Stimulated activated CD8-positive, alpha-beta memory T cell treated with anti-CD3 and anti-CD28 coated beads, Interleukin-15, amount 100 ng/mL, for 48 hours (primary cell): ENCODE data around the gene MB21D2.

ENCODE experiments used
- DNase-seq, 2 donors: peaks; one replicate each; pipeline ENCODE4 v3.0.0-alpha.2; 2020; ENCODE audit warnings: low read depth in 2 of 2

MB21D2 gene

DNA sequence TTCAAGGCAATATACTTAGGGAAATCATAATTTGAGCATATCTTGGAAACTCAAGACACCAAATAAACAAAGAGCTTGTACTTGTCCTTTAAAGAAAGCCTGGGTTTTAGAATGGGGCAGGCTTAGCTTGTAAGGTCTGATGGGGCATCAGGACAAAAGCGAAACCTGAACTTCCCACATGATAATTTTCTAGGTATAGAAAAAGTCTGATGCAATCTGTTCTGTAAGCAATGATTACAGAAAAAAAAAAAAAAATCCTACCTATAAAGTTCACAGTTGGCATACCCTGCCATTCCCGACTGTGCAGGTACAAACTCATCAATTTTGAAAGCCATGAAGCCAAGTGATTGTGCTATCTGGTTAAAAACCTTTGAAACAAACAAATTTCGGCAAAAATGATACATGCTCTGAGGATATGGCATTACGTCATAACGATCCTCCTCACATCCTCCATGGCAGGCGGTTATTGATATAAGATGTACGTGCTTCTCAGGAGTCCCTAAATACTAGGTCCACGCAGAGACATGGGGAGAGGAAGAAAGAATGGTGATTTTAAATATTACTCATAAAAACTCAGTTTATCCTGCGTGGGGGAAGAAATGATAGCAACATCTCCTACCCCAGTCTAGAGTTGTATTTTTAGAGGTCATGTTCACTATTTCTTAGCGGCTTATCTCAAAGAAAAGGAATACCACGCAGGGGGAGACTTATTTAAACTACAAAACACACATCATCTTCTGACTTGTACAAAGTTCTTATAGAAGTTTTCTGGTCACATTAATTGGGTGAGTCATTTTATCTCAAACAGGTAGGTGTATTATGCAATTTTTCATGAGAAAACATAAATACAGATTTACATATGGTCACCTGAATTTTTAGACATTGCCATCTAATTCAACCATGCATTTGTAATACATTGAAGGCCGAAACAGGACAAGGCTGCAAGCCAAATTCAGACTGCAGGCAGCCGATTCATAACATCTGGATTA, 27.0 kb downstream of the MB21D2 start:
- no peak for DNase-seq

DNA sequence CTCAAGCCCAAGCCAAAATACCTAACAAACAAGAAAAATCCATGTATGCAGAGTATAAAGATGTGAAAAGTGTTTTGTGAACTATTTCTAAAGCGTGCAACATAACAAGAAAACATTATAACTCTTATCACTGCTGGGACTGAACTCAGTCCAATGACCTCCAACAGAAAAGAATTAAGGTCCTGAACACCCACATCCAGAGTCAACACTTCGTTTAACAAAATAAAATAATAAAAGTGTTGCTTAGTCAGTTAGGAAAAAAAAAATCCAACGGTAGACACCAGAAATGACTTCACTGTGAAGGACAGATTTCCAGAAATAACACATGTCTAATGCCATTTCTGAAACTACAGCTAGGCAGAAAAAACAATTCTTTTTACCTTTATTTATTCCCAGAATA, 28.0 kb downstream of the MB21D2 start:
- no peak for DNase-seq

DNA sequence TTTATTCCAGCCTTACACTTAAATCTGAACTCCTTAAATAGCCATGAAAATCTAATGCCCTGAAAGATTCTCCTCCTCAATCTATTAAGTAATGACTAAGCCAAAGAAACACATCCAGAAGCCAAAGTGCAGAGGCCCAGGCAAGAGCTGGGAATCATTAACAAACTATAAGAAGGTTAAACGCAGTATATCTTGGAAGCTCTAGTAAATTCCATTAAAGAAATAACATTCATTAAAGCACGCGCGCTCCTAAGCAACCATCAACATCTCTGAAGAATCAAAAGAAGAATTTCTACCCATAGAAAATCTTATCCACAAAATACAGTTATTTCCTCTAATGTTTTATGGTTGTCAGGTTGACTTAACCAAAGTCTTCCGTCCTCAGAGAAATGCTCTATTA, 29.5 kb downstream of the MB21D2 start:
- DNase-seq, result no peak

DNA sequence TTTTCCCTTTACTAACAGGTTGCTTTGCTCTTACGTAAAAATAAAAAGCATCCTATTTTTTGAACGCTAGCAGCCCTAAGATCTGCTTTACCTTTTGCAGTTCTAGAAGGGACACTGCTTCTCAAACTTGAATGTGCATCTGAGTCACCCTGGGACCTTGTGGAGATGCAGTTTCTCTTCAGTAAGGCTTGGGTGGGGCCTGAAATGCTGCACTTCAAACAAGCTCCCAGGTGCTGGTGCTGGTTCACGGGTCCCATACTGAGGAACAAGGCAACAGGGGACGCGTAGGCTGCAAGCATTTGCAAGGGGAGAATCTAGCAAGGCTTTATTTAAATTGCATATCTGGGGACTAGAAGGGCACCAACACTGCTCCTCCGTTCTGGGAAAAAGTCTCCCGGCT, 30.0 kb downstream of the MB21D2 start:
- DNase-seq, result no peak

DNA sequence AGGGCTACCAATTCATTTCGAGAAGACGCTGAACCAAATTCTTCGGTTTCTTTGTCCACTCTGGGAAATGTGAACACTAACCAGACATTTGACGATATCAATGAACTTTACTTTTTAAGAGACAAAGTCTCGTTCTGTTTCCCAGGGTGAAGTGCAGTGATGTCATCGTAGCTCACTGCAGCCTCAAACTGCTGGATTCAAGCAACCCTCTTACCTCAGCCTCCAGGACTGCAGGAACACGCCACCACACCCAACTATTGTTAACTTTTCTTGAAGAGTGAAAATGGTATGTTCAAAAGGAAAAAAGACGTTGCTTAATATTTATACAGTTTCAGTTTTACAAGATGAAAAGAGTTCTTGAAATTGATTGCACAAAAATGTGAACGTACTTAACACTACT, 30.6 kb downstream of the MB21D2 start:
- no peak for DNase-seq

DNA sequence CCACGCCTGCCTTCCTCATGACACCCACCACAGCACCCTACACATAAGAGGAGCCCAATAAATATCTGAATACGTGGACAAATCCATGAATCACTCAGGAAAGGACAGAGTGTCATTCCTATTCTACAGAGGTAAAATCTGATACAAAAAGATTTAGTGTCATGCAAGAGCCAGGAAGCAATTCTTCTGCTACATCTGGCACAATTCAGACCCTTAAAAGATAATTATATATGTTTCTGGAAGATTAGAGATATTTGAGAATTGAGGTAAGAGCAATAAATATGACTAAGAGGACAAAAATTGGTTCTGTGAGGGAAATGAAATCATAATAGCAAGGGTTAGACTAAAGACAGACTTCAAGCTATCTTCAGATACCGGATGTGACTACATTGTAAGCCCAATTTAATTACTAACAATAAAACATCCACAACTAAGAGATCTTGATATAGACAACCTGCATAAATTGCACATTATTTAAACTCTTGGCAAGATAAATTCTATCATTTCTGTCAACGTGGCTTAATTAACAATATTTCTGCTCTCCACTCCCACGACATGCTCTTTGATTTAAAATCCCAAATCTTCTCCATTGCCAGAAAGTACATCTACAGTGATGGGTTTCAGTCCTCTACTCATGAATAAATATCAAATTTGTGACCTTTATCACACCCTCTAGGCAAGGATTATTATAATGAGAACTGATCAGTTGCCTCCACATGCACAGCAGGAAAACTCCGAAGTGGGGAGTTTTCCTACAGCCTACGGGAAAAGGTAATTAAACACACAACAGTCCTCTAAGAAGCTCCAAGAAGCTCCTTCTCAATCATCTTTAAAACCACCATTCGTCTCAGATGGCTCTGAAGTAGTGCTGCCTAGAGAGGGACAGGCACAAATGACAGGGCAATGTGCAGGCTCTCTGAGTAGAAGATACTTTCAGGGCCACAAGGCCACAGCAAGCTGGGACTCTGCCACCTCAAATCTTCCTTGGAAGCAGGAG, 32.6 kb downstream of the MB21D2 start:
- DNase-seq, result no peak

DNA sequence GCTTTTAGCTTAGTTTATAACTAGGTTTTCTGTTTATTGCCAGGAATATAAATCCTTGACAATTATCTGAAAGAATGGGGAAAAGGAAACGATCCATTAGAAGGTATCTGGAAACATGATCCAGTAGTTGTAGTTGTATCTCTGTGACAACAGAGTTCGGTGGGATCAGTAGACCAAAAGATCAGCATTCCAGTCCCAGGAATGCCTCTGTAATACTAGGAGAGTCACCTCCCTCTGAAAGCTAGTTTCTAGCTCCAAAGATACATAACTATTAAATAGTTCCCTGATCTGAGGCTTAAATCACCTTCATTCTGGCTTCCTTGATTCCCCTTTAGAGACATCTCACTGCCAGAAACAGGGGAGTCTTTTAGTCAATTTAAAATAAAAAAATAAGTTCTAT, 34.1 kb downstream of the MB21D2 start:
- DNase-seq, result no peak

DNA sequence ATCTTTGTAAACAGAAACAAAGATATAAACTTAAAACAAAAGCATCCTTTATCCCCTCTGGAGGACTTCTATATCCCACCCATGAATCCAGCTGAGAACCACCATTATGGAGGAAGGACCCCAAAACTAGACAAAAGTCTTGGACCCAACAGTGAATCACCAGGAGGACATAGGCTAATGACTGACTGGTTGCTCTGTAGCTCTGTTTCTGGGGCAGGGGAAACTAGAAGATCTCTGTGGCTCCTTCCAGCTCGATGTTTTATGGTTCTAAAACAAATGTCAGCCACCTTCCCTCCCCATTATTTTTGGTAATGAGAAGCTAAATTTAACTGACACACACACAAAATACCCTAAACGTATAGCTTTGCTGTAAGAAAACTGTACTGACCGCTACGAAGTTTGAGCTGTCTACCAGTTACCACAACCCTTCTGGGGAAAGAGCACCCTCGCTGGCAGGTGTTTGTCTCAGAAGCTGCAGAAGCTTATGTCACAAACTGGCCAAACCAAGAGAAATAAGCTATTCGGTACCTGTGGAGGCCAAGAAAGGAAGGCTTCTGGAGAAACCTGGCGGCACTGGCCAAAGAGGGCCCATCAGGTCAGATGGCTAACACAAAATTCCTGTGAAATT, 36.4 kb downstream of the MB21D2 start:
- no peak for DNase-seq

DNA sequence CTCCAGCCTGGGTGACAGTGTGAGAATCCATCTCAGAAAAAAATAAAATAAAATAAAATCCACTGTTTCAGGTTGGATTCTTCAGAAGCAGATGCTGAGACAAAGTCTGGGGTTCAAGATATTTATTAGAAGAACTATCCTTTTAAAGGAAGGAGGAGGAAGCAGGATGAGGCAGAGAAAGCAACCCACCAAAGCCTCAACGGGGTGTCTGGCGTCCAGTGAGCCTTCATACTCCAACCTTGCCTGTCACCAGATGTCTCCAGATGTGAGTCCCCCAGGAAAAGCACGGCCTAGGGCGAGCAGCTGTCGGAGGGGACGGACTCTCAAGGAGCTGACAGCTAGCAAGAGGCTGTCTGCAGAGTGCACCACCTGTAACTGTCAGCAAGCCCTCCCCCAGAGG, 37.3 kb downstream of the MB21D2 start:
- DNase-seq, result no peak

DNA sequence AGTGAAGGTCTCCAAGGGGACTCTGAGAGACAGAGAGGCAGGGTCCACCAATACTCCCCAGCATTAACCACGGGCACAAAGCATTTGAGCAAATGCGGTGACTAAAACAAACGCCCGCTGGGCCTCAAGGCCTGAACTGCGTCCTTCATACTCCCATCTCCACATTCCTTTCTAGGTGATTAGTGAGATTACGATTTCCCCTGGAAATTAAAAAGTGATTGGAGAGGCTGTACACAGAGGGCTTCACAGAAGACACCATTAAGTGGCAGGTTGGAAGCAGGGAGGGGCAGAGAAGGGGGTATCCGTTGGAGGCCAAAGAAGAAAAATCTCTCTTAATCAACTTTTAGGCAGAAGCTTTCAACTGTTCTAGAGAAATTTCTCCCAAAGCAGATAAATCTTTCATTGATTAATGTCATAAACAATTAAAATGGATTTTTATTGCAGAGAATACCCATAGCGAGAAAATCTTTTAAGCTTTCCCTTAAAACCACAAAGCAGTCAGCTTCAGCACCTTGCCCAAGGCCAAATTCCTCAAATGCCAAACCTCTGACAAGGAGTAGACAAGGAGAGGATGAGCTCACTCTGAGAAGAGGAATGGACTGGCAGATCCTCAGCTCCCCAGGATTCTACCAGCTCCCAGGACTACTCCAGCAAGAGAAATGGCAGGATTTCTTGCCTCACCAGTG, 38.2 kb downstream of the MB21D2 start:
- DNase-seq, result no peak

DNA sequence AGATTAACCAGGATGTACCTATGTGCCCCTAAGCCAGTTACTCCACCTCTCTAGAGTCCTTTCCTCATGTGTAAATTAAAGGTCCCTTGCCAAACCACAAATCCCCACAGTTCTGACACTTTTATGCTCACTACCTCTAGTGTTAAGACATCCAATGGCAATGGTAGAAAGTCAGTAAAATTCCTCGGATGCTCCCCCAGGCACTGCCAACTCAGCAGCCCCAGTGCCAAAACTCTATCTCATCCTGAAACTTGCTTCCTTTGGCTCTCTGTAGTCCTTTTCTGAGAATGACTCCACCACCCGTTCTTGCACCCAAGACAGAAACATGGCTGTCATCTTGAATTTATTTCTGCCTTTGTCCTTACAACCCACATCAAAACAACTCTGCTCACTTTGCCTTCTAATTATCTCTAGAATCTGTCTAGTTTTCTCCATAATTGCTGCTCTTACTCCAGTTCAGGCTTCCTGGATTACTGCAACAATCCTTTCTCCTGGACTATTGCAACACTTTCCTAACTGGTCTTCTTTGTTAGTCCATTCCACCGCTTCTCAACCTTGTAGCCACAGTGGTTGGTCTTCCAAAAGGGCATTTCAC, 41.6 kb downstream of the MB21D2 start:
- no peak for DNase-seq

DNA sequence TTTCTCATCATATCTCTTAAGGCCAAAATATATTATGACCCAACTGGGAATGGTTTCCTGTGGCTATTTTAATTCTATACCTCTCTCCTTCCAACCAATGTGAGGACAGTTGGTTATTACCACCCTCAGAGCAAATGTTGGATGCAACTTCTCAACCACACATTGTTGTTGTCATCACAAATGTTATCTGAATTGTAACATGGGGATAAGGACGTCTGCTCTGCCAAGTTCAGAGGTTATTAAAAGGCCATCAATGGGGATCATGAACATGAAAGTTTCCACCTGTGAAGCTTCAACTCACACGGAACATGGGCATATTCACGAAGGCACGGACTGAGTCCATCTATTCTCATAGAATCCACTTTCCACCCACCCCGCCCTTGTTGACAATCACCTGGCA, 46.8 kb downstream of the MB21D2 start:
- no peak for DNase-seq

DNA sequence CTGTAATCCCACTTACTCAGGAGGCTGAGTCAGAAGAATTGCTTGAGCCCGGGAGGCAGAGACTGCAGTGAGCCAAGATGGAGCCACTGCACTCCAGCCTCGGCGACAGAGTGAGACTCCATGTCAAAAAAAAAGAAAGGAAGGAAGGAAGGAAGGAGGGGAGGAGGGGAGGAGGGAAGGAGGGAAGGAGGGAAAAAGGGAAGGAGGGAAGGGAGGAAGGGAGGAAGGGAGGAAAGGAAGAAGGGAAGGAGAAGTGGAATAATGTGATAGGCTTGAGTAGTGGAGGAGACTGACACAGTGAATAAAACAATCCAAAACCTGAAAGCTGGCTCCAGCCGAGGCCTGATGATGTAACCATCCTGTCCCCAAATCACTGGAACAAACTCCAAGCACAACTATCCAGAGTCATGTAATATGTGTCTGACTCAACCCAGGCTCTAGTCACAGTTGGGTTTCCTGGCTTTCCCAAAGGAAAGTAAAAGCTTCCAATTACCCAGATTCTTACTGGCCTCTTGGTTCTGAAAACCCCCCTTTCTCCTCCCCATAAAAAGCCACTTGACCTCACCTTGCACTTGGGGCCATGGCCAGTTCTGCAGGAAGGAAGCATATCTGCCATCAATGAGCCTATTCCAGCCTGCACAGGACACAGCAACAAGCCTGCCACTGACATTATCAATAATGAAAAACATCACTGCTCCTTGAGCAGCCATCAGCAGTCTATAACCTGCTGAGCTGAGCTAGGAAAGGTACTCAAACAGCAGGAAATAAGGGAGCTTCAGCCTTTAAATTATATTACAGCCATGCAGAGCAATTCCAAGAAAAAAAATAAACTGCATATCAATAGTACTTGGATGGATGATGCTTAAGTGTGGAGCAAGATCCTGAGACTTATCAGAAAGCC, 48.3 kb downstream of the MB21D2 start:
- no peak for DNase-seq

DNA sequence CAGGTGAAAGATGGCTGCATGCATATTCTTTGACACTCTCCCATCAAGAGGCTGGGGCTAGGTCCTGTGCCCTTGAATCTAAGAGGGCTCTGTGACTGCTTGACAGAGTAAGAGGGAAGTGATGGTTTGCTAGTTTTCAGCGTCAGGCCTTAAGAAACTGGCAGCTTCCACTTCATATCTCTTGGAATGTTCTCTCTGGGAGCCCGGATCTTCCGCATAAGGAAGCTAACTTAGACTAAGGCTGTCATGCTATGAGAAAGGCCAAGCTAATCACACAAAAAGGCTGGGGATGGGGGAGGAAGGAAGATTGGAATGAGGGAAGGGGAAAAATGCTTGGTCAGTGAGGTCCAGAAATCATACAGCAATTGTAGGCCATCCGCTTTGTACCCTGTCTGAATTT, 50.0 kb downstream of the MB21D2 start:
- DNase-seq, result no peak

DNA sequence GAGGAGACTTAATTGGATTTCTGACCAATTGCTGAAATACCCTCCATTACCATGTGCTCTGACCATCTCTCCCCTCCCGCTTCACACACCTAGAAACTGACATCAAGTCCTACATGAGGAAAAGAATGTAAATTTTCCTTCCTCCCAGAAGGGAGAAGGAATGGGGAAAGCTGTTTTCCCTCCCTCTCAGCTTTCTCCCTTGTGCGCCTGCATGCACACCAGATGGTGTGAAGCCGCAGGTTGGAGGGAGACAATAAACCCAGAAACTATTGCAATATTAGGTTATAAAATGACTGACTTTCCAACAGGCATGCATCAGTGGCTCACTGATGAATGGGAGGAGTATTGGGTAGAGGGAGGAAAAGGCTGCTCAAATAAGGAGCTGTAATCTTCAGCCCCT, 50.9 kb downstream of the MB21D2 start:
- no peak for DNase-seq

DNA sequence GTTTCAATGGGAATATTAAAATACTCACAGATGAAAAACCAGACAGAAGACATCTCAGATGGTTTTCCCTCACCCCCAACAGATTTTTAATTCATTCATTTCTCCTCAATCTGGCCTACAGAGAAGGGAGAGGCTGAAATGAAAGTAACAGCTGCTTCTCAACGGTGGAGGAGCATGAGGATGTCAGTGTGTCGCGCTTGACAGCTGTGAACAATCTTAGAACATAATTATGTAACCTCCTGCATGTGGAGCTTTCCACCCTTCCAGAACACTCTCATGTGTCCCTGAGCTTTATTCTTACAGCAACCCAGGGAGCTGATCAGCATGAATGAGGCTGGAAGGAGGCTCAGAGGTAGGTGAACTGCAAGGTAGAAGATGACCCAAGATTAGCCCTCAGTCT, 52.7 kb downstream of the MB21D2 start:
- DNase-seq, result no peak

DNA sequence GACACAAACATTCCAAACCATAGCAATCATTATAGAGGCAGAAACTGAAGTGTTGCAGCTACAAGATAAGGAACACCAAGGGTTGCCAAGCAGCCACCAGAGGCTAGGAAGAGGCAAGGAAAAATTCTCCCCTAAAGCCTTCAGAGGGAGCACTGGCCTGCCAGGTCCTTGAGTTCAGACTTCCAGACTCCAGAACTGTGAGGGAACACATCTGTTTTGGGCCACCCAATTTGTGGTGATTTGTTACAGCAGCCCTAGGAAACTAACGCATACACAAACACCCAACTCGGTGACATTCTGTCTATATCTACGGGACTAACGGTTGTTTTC, 54.6 kb downstream of the MB21D2 start:
- DNase-seq, result no peak

DNA sequence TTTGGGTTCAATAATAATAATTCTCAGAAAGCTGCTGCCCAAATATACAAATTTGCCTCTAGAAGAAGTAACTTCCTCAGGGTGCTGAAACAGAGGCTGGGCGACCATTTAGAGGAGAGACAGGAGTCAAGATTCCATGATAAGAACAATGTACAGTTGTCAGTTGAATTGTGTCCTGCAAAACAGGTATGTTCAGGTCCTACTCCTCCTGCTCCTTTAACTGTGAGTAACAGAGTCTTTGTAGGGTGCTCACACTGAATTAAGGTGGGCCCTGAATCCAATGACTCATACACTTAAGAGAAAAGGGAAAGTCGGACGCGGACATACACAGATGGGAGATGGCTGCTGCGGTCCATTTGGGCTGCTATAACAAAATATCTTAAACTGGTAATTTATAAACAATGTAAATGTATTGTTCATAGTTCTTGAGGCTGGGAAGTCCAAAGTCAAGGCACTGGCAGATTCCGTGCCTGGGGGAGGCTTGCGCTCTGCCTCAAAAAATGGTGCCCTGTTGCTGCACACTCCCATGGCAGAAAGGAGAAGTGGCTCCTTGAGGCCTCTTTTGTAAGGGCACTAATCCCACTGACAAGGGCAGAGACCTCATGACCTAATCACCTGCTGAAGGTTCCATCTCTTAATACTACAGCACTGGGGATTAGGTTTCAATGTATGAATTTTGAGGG, 55.1 kb downstream of the MB21D2 start:
- no peak for DNase-seq

DNA sequence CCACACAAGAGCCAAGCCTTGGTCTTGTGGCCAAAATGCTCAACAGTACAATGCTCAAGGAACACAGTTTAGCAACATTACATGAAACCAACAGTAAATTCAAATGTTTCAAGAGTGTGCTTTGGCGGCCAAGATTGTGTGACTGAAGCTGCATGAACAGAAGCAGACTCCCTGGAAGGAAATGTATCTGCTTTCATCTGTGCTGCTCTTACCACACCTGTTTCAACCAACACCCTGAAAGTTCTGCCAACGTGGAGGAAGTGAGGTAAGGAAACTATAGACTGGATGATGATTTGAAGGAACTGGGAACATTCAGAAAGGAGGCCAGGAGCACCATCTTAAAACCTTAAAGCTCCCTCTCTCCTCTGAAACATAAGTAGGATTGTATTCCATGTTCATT, 55.7 kb downstream of the MB21D2 start:
- no peak for DNase-seq

DNA sequence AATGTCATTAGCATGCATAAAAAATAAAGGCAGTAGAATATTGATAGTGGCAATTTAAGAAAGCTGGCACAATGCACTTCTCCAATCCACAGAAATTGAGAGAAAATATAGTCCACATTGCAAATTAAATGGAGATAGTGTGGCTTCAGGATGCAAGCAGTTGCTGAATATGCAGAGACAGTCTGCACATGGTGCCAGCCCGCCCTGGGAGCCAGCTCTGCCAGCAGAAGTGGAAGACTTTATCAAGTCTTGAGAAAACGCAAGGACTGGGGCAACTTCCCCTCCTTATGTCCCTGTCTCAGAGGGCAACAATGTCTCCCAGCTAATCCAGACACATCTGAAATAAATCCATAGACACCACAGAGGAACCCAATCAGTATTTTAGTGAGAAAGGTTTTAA, 57.2 kb downstream of the MB21D2 start:
- no peak for DNase-seq
